Choroid plexus epithelial cell (primary cell): Measurements from ENCODE around the gene ZNF789.

Source experiments
- DNase-seq: peaks from one replicate; pipeline ENCODE4 v3.0.0-alpha.2; 2010; ENCODE audit warnings: low read depth
- H3K4me3 ChIP-seq: 2 replicates; pipeline ENCODE4 v1.5.1; 2011; ENCODE audit warnings: low read depth, mild to moderate bottlenecking, control low read depth, low read length, moderate library complexity
- CTCF ChIP-seq: conservative IDR thresholded peaks from 2 replicates; pipeline ENCODE4 v1.5.1; 2011; ENCODE audit warnings: low read depth, mild to moderate bottlenecking, control low read depth, inconsistent platforms, low read length, moderate library complexity

Gene ZNF789

GRCh38 chr7:99451936-99452335 is 20.8 kb upstream of the ZNF789 start:
- no peak overlapping the region for H3K4me3 ChIP-seq
- TF ChIP-seq CTCF, result no peak
- DNase-seq, result no peak

GRCh38 chr7:99452541-99452940 is 20.1 kb upstream of the ZNF789 start:
- TF ChIP-seq CTCF, result no peak

DNA sequence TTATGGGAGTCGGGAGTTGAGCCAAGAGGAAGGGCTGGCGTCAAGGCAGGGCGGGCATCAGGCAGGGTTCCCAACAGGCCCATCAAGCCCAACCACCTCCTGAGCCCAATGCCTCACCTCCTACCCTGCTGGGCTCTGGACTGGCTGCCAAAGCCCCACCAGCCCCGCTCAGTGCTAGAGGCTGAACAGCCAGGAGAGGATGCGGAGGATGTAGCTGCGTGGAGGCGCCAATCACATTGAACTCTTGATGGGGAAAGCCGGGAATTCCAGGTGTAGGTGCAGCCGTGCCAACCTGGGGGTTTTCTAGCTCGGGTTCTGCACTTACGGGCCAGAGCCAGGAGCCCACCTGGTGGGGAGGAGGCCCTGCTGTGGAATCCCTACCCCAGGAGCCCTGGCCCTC is 19.6 kb upstream of the ZNF789 start:
- H3K4me3 ChIP-seq, result no peak overlapping the region
- DNase-seq, result no peak
- TF ChIP-seq CTCF, result no peak

More at GRCh38 chr7:99452541-99452940, 20.1 kb upstream of the ZNF789 start:
- H3K4me3 ChIP-seq, result no peak overlapping the region
- DNase-seq, result no peak

DNA sequence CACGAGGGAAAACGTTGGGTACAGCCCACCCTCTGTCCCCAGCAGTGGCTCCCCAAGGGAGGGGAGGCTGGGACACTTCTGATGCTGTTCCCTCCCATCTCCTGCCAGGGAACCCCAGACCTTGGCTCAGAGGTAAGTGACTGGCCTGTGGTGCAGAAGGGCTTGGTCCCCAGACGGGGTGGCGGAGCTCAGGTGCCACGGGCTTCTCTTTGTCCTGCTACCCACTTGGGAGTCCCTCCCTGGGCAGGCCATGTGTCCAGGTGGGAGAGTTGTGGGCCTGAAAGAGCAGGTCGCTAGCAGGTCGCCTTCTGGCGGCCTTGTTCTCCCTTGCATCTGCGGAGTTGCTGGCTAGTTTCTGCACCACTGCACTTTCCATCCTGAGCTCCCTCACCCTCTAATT is 16.8 kb upstream of the ZNF789 start:
- TF ChIP-seq CTCF, result no peak
- DNase-seq, result no peak
- no peak overlapping the region for H3K4me3 ChIP-seq

GRCh38 chr7:99456288-99456687 is 16.4 kb upstream of the ZNF789 start:
- H3K4me3 ChIP-seq, result no peak overlapping the region
- DNase-seq, result no peak
- TF ChIP-seq CTCF, result no peak

- no peak overlapping the region for H3K4me3 ChIP-seq
- DNase-seq, result no peak
- no peak for TF ChIP-seq CTCF
Observed at GRCh38 chr7:99457050-99457649, 15.5 kb upstream of the ZNF789 start.
